GM23248 (cell line): ENCODE results near the gene TEF. TPM values are rescaled to one million over a fixed set of nuclear protein-coding genes. Genes with fewer than 3 reads are reported as not detected.
A peak's percentile ranks its signal among the peaks of the same experiment; 100 is the strongest.

Experiments used
- DNase-seq: peaks from one replicate; pipeline ENCODE4 v3.0.0-alpha.2; 2015
- H2AFZ ChIP-seq: fragments of 200-600 bp; sonication (generic); 2 replicates; pipeline ENCODE4 v1.6.1; 2016; ENCODE audit warnings: antibody characterized with exemption
- H3F3A ChIP-seq: fragments of 200-600 bp; sonication (generic); 2 replicates; pipeline ENCODE4 v1.6.1; 2016; ENCODE audit warnings: mild to moderate bottlenecking, antibody characterized with exemption, mixed run types; ENCODE audit not compliant: insufficient read depth
- H3K27ac ChIP-seq: fragments of 200-600 bp; sonication (generic); 2 replicates; pipeline ENCODE4 v1.5.1; 2016; ENCODE audit warnings: mild to moderate bottlenecking
- H3K27me3 ChIP-seq: fragments of 200-600 bp; sonication (generic); replicated peaks from 2 replicates; pipeline ENCODE4 v1.6.1; 2016; ENCODE audit warnings: mild to moderate bottlenecking; ENCODE audit not compliant: insufficient read depth
- H3K36me3 ChIP-seq: fragments of 200-600 bp; sonication (generic); 2 replicates; pipeline ENCODE4 v1.6.1; 2016; ENCODE audit warnings: low read depth, mild to moderate bottlenecking
- H3K4me1 ChIP-seq: fragments of 200-600 bp; sonication (generic); 2 replicates; pipeline ENCODE4 v1.6.1; 2016; ENCODE audit warnings: mild to moderate bottlenecking; ENCODE audit not compliant: insufficient read depth
- H3K4me2 ChIP-seq: fragments of 200-600 bp; sonication (generic); one replicate; pipeline ENCODE4 v1.6.1; 2016; ENCODE audit warnings: mild to moderate bottlenecking; ENCODE audit not compliant: unreplicated experiment
- H3K4me3 ChIP-seq: fragments of 200-600 bp; sonication (generic); 2 replicates; pipeline ENCODE4 v1.5.1; 2016; ENCODE audit warnings: mild to moderate bottlenecking
- H3K79me2 ChIP-seq: fragments of 200-600 bp; sonication (generic); 2 replicates; pipeline ENCODE4 v1.6.1; 2016; ENCODE audit warnings: mild to moderate bottlenecking; ENCODE audit not compliant: insufficient read depth
- H3K9ac ChIP-seq: fragments of 200-600 bp; sonication (generic); 2 replicates; pipeline ENCODE4 v1.6.1; 2016; ENCODE audit warnings: mild to moderate bottlenecking
- H3K9me2 ChIP-seq: fragments of 200-600 bp; sonication (generic); 2 replicates; pipeline ENCODE4 v1.6.1; 2016; ENCODE audit warnings: mixed run types, mild to moderate bottlenecking, moderate library complexity; ENCODE audit not compliant: insufficient read depth
- H3K9me3 ChIP-seq: fragments of 200-600 bp; sonication (generic); one replicate; pipeline ENCODE4 v1.6.1; 2017; ENCODE audit warnings: low read depth
- H4K20me1 ChIP-seq: fragments of 200-600 bp; sonication (generic); 2 replicates; pipeline ENCODE4 v1.6.0; 2016; ENCODE audit not compliant: insufficient read depth
- EZH2 ChIP-seq: fragments of 200-600 bp; sonication (generic); IDR thresholded peaks from 2 replicates; pipeline ENCODE4 v1.6.1; 2018; ENCODE audit warnings: antibody characterized with exemption, mild to moderate bottlenecking; ENCODE audit not compliant: insufficient read depth, poor library complexity, severe bottlenecking
- EZH2phosphoT487 ChIP-seq: fragments of 200-600 bp; sonication (generic); IDR thresholded peaks from 2 replicates; pipeline ENCODE4 v1.6.1; 2018; ENCODE audit warnings: antibody characterized with exemption, moderate library complexity, mild to moderate bottlenecking, low read depth; ENCODE audit not compliant: insufficient read depth
- WGBS, 2 experiments: methylation state at CpG; one replicate each; pipeline ENCODE4 v1.1.6; 2015 to 2017; ENCODE audit warnings: low lambda C conversion rate in 2 of 2, low coverage in 1 of 2; ENCODE audit errors: missing lambda C conversion rate in 2 of 2; 5-methylcytosine and 5-hydroxymethylcytosine counted together
- in situ Hi-C: fragments of 300-500 bp; cut with MboI; formaldehyde crosslinking; loops from 2 replicates; pipeline ENCODE4 v1.15.0; 2020
- polyA plus RNA-seq: library from polyadenylated mRNA; unstranded; fragments of >200 nt; fragmentation: Nextera tagmentation; extraction: Ambion mirVana; gene quantifications from 2 replicates; pipeline ENCODE4 v1.2.1, GENCODE V29; 2016
- total RNA-seq: library from RNA; depleted of rRNA; stranded (reverse); fragments of >200 nt; shearing (Covaris generic); gene quantifications from 2 replicates; pipeline ENCODE4 v1.2.3, GENCODE V29; 2014

TEF gene
- total and polyA plus RNA-seq, 2 experiments from 2014 or later, result 2.2 to 4.2 TPM

GRCh38 chr22:41364955-41365354 is 16.8 kb upstream of the TEF start:
- Histone ChIP-seq H3K27ac (no peak overlapping the region), H4K20me1 (no peaks in the 10 kb centered on the region), H3K27me3 (no peaks in the 10 kb centered on the region), H3K79me2 (no peaks in the 10 kb centered on the region), H3F3A (peaks cover 26% of the 10 kb centered on the region; the same call in 1 of the 2 replicates), H3K9ac (no peak overlapping the region), H3K4me1 (peaks cover 10% of the 10 kb centered on the region), H3K4me2 (no peak overlapping the region), H3K9me3 (no peaks in the 10 kb centered on the region), H3K4me3 (no peak overlapping the region), H3K36me3 (no peaks in the 10 kb centered on the region), H2AFZ (no peak overlapping the region), H3K9me2 (no peaks in the 10 kb centered on the region)
- DNase-seq, result no peak
- in situ Hi-C loops, result no loop called here
- TF ChIP-seq EZH2 (no peak), EZH2phosphoT487 (no peak)
- 87 to 93% methylated on average over 8 of the region's 8 CpGs for WGBS, 2 experiments

GRCh38 chr22:41365425-41365824 is 16.3 kb upstream of the TEF start:
- in situ Hi-C loops, result no loop called here
- H3K9ac ChIP-seq, result no peak overlapping the region
- H2AFZ ChIP-seq, result no peak overlapping the region
- TF ChIP-seq EZH2, result no peak
- no peak for TF ChIP-seq EZH2phosphoT487
- no peaks in the 10 kb centered on the region for H3K36me3 ChIP-seq
- H3K9me3 ChIP-seq, result no peaks in the 10 kb centered on the region
- no peaks in the 10 kb centered on the region for H4K20me1 ChIP-seq
- H3K79me2 ChIP-seq, result no peaks in the 10 kb centered on the region
- no peaks in the 10 kb centered on the region for H3K27me3 ChIP-seq
- 63 to 66% methylated on average over 5 of the region's 5 CpGs for WGBS, 2 experiments
- H3K9me2 ChIP-seq, result no peaks in the 10 kb centered on the region
- no peak overlapping the region for H3K27ac ChIP-seq
- no peak for DNase-seq
- H3K4me3 ChIP-seq, result no peak overlapping the region
- no peak overlapping the region for H3K4me2 ChIP-seq
- H3F3A ChIP-seq, result peaks cover 26% of the 10 kb centered on the region; the same call in 1 of the 2 replicates
- H3K4me1 ChIP-seq, result peaks cover 10% of the 10 kb centered on the region

DNA sequence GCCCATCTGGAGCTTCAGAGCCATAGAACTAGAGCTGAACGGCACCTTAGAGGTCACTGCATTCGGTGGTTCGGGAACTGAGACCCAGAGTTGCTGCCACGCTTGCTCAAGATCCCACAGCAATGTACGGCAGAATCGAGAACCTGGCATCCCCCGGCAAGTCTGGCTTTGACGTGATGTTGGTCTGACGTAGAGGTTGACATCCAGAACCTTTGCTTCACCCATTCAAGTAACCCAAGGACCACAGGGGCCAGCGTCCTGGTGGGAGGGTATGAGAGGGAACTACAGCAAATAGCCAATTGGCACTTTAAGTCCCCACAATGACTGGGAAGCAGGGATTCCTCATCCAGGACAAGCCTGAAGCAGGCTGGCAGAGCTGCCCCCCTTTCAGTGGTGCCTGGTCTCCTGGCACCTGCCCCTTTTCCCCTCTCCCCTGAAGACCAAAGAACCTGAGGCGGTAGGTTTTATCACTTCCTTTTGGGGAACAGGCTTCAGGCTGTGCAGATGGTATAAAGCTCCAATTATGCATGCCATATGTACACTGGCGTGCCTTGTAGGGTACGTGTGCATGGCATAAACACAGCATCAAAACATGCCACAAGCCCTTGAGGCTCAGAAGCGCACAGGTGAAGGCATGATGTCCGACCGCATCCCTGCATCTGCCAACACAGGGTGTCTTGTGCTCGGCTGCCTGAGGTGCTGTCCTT is 15.3 kb upstream of the TEF start:
- H3K4me3 ChIP-seq, result no peak overlapping the region

DNA sequence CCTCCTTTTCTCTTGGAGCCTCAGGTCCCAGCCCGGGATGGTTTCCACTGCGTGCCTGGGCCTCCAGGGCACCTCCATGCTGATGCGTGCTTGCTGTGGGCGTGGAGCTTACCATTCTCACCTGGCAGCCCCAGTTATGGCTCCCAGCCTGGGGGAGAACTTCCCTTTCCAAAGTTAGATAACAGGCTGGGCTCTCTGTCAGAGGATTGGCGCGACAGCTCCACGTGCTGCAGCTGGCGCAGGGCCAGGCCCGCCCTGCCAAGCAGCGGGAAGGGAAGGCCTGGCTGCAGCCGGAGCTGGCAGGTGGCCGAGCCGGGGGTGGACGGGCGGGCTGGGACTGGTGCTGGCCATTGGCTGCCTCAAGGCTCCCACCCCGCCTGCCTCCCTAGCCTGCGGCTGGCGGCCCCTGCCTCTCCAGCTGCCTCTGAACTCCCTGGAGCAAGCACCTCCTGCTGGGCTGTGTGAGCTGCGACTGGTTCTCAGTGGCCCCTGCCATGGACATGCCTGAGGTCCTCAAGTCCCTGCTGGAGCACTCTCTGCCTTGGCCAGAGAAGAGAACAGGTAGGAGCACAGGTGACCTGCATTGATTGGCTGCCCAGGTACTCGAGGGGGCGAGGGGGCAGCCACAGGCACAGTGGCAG is 14.6 kb upstream of the TEF start:
- in situ Hi-C loops, result no loop called here
- peaks cover 10% of the 10 kb centered on the region for H3K4me1 ChIP-seq
- no peaks in the 10 kb centered on the region for H3K27me3 ChIP-seq
- H3K4me2 ChIP-seq, result peak overlapping the region; percentile 82
- no peaks in the 10 kb centered on the region for H3K36me3 ChIP-seq
- peaks cover 26% of the 10 kb centered on the region; the same call in 1 of the 2 replicates for H3F3A ChIP-seq
- H3K4me3 ChIP-seq, result peak overlapping the region; percentile 41
- H3K9ac ChIP-seq, result no peak overlapping the region
- TF ChIP-seq EZH2phosphoT487 (no peak), EZH2 (no peak)
- peak; percentile 93 for DNase-seq
- H3K9me3 ChIP-seq, result no peaks in the 10 kb centered on the region
- H3K79me2 ChIP-seq, result no peaks in the 10 kb centered on the region
- H2AFZ ChIP-seq, result peak overlapping the region; percentile 46; the same call in 1 of the 2 replicates
- H3K9me2 ChIP-seq, result no peaks in the 10 kb centered on the region
- H3K27ac ChIP-seq, result no peak overlapping the region
- WGBS, 2 experiments, result 1 to 2% methylated on average over 16 to 21 of the region's 21 CpGs
- no peaks in the 10 kb centered on the region for H4K20me1 ChIP-seq

More for the DNA sequence above, 15.3 kb upstream of the TEF start:
- Histone ChIP-seq H3K9me3 (no peaks in the 10 kb centered on the region), H3K79me2 (no peaks in the 10 kb centered on the region), H3K9ac (no peak overlapping the region), H3K27ac (no peak overlapping the region), H3K4me1 (peaks cover 10% of the 10 kb centered on the region), H3K36me3 (no peaks in the 10 kb centered on the region), H3F3A (peaks cover 26% of the 10 kb centered on the region; the same call in 1 of the 2 replicates), H2AFZ (no peak overlapping the region), H3K4me2 (no peak overlapping the region), H4K20me1 (no peaks in the 10 kb centered on the region), H3K27me3 (no peaks in the 10 kb centered on the region), H3K9me2 (no peaks in the 10 kb centered on the region)
- 41 to 44% methylated on average over 17 of the region's 17 CpGs for WGBS, 2 experiments
- DNase-seq, result no peak
- TF ChIP-seq EZH2phosphoT487, result no peak
- TF ChIP-seq EZH2, result no peak
- in situ Hi-C loops, result no loop called here
